ENCODE data around the gene UGT8.
"Not testable (repeated sequence)": the region's sequence is repeated elsewhere in the genome, so short reads cannot be mapped to it uniquely, and the experiment has no call there.

Gene UGT8

GRCh38 chr4:114668577-114668976 is 70.0 kb downstream of the UGT8 start:
- no peaks in the 10 kb centered on the region for H3K27me3 Mint-ChIP-seq (ENCODE audit: low read depth)
- no peak overlapping the region for H3K27ac Mint-ChIP-seq
- no peaks in the 10 kb centered on the region for H3K4me1 Mint-ChIP-seq
- TF ChIP-seq CTCF (IDR thresholded peaks at IDR 0.05; ENCODE audit: unreplicated experiment in 3 of 3), result no peak
- no peak overlapping the region for H3K4me3 Mint-ChIP-seq
- peaks cover 20% of the 10 kb centered on the region for H3K36me3 Mint-ChIP-seq (ENCODE audit: low read depth)
- H3K9me3 Mint-ChIP-seq, result no peaks in the 10 kb centered on the region

GRCh38 chr4:114670733-114671132 is 72.1 kb downstream of the UGT8 start:
- H3K27me3 Mint-ChIP-seq (ENCODE audit: low read depth); H3K4me1 Mint-ChIP-seq; H3K4me3 Mint-ChIP-seq; H3K9me3 Mint-ChIP-seq; H3K27ac Mint-ChIP-seq: not testable (repeated sequence)
- H3K36me3 Mint-ChIP-seq (ENCODE audit: low read depth), result peaks cover 20% of the 10 kb centered on the region

- H3K9me3 Mint-ChIP-seq, result no peaks in the 10 kb centered on the region
- H3K27ac Mint-ChIP-seq, result peak overlapping the region; percentile 25 to 78 (median 66)
- H3K36me3 Mint-ChIP-seq (ENCODE audit: low read depth), result peaks cover 15% of the 10 kb centered on the region
- H3K4me1 Mint-ChIP-seq, result no peaks in the 10 kb centered on the region
- H3K4me3 Mint-ChIP-seq, result no peak overlapping the region
- H3K27me3 Mint-ChIP-seq (ENCODE audit: low read depth), result no peaks in the 10 kb centered on the region
- TF ChIP-seq CTCF (IDR thresholded peaks at IDR 0.05; ENCODE audit: unreplicated experiment in 3 of 3), result no peak
These were observed 74.7 kb downstream of the UGT8 start for GRCh38 chr4:114673306-114673705.

GRCh38 chr4:114674080-114674479 is 75.5 kb downstream of the UGT8 start:
- TF ChIP-seq CTCF (IDR thresholded peaks at IDR 0.05; ENCODE audit: unreplicated experiment in 3 of 3), result no peak
- Mint-ChIP-seq H3K27me3 (ENCODE audit: low read depth) (no peaks in the 10 kb centered on the region), H3K4me3 (no peak overlapping the region), H3K36me3 (ENCODE audit: low read depth) (peaks cover 15% of the 10 kb centered on the region), H3K9me3 (no peaks in the 10 kb centered on the region), H3K27ac (peak overlapping the region; percentile 6 to 66 (median 40)), H3K4me1 (no peaks in the 10 kb centered on the region)

GRCh38 chr4:114677346-114677979 is 78.9 kb downstream of the UGT8 start:
- no peak overlapping the region for H3K27ac Mint-ChIP-seq
- H3K36me3 Mint-ChIP-seq (ENCODE audit: low read depth), result peaks cover 4% of the 10 kb centered on the region
- no peak for TF ChIP-seq CTCF (IDR thresholded peaks at IDR 0.05; ENCODE audit: unreplicated experiment in 3 of 3)
- no peak overlapping the region for H3K4me3 Mint-ChIP-seq
- no peaks in the 10 kb centered on the region for H3K4me1 Mint-ChIP-seq
- H3K9me3 Mint-ChIP-seq, result no peaks in the 10 kb centered on the region
- no peaks in the 10 kb centered on the region for H3K27me3 Mint-ChIP-seq (ENCODE audit: low read depth)

- no peak overlapping the region for H3K4me3 Mint-ChIP-seq
- no peaks in the 10 kb centered on the region for H3K36me3 Mint-ChIP-seq (ENCODE audit: low read depth)
- no peaks in the 10 kb centered on the region for H3K27me3 Mint-ChIP-seq (ENCODE audit: low read depth)
- TF ChIP-seq CTCF (IDR thresholded peaks at IDR 0.05; ENCODE audit: unreplicated experiment in 3 of 3), result no peak
- H3K4me1 Mint-ChIP-seq, result no peaks in the 10 kb centered on the region
- H3K9me3 Mint-ChIP-seq, result no peaks in the 10 kb centered on the region
- no peak overlapping the region for H3K27ac Mint-ChIP-seq
These were observed 85.9 kb downstream of the UGT8 start for GRCh38 chr4:114684462-114684861.

All from nephron (organoid).